H1 (cell line): ENCODE data around the gene ZNF669. TPM values are rescaled to one million over a fixed set of nuclear protein-coding genes. Genes with fewer than 3 reads are reported as not detected.
A peak's percentile ranks its signal among the peaks of the same experiment; 100 is the strongest.

Experiments used
- CTCF ChIA-PET: fragments of 300-600 bp; sonication (Branson Sonifier 250); formaldehyde crosslinking; loops from one replicate; lab custom pipeline; 2021; ENCODE audit not compliant: partially characterized antibody; lab: Charles Lee
- POLR2A ChIA-PET: fragments of 300-600 bp; sonication (Branson Sonifier 250); formaldehyde crosslinking; loops from one replicate; lab custom pipeline; 2021; ENCODE audit warnings: inconsistent platforms; ENCODE audit not compliant: partially characterized antibody; lab: Charles Lee
- DNase-seq, 2 experiments: peaks; one replicate each; pipeline versions ENCODE4 v3.0.0 to v3.0.0-alpha.2; 2010 to 2022; ENCODE audit warnings: low spot score in 2 of 2, low read depth in 1 of 2, mixed read lengths in 1 of 2
- FAIRE-seq: peaks from 2 replicates; lab custom pipeline; 2011; peaks lifted over from hg19 to GRCh38; lab: Jason Lieb, UNC
- H2AFZ ChIP-seq: 2 replicates; pipeline ENCODE4 v1.8.1; 2012; ENCODE audit warnings: low read length, inconsistent platforms
- H2AK5ac ChIP-seq: 2 replicates; pipeline ENCODE4 v1.6.1; 2013; ENCODE audit warnings: low read depth, low read length
- H2BK120ac ChIP-seq: replicated peaks from 2 replicates; pipeline ENCODE3; 2013; ENCODE audit warnings: low read depth, low read length, inconsistent platforms
- H2BK12ac ChIP-seq: 2 replicates; pipeline ENCODE4 v1.6.1; 2013; ENCODE audit warnings: low read depth, low read length
- H2BK15ac ChIP-seq: 2 replicates; pipeline ENCODE4 v1.6.1; 2013; ENCODE audit warnings: low read length
- H2BK20ac ChIP-seq: 2 replicates; pipeline ENCODE4 v1.6.1; 2013; ENCODE audit warnings: low read length
- H2BK5ac ChIP-seq: 2 replicates; pipeline ENCODE4 v1.6.1; 2013; ENCODE audit warnings: low read depth, low read length
- H3K14ac ChIP-seq: 2 replicates; pipeline ENCODE4 v1.6.1; 2013; ENCODE audit warnings: inconsistent platforms; ENCODE audit not compliant: insufficient read length
- H3K18ac ChIP-seq: 2 replicates; pipeline ENCODE4 v1.6.1; 2013; ENCODE audit warnings: low read length; ENCODE audit errors: extremely low read depth
- H3K23ac ChIP-seq: 2 replicates; pipeline ENCODE4 v1.6.1; 2013; ENCODE audit warnings: inconsistent platforms; ENCODE audit not compliant: insufficient read length
- H3K23me2 ChIP-seq: 2 replicates; pipeline ENCODE4 v1.6.1; 2013; ENCODE audit warnings: low read depth, low read length
- H3K27ac ChIP-seq: 2 replicates; pipeline ENCODE4 v1.6.1; 2011; ENCODE audit warnings: low read depth, low read length, inconsistent platforms
- H3K27me3 ChIP-seq, 4 experiments: replicated peaks in 1 of 4; 1 replicate in 1 of 4; 2 replicates in 3 of 4; pipeline versions ENCODE4 v1.6.1 to v1.8.1; 2011 to 2013; ENCODE audit warnings: low read length in 3 of 4, mild to moderate bottlenecking in 3 of 4, inconsistent platforms in 2 of 4, mixed read lengths in 2 of 4, moderate library complexity in 1 of 4; ENCODE audit not compliant: control insufficient read depth in 3 of 4, insufficient read depth in 3 of 4; ENCODE audit errors: extremely low read depth in 1 of 4
- H3K36me3 ChIP-seq, 4 experiments: 2 replicates each; pipeline versions ENCODE4 v1.6.1 to v1.8.1; 2011 to 2013; ENCODE audit warnings: mild to moderate bottlenecking in 4 of 4, low read length in 3 of 4, moderate library complexity in 2 of 4, control low read depth in 1 of 4, inconsistent platforms in 1 of 4; ENCODE audit not compliant: insufficient read depth in 4 of 4, control insufficient read depth in 2 of 4
- H3K4ac ChIP-seq: replicated peaks from 2 replicates; pipeline ENCODE3; 2013; ENCODE audit warnings: low read length, low read depth, mixed read lengths, inconsistent platforms; ENCODE audit not compliant: insufficient read length
- H3K4me1 ChIP-seq, 4 experiments: replicated peaks in 1 of 4; 1 replicate in 1 of 4; 2 replicates in 3 of 4; pipeline versions ENCODE4 v1.6.1 to v1.8.1; 2011 to 2013; ENCODE audit warnings: low read length in 3 of 4, inconsistent platforms in 2 of 4, mixed read lengths in 1 of 4; ENCODE audit not compliant: insufficient read depth in 4 of 4, control insufficient read depth in 3 of 4
- H3K4me2 ChIP-seq, 2 experiments: 2 replicates each; pipeline versions ENCODE4 v1.6.1 to v1.8.1; 2011 to 2013; ENCODE audit warnings: low read depth in 2 of 2, low read length in 2 of 2, control low read depth in 1 of 2, inconsistent platforms in 1 of 2, mild to moderate bottlenecking in 1 of 2; ENCODE audit not compliant: insufficient read depth in 1 of 2
- H3K4me3 ChIP-seq, 4 experiments: fragments of 200-600, 300-600 bp in 1 of 4; sonication (generic), shearing (Covaris generic), sonication (Bioruptor Twin) in 1 of 4; 2 replicates each; pipeline versions ENCODE4 v1.5.1 to v1.8.1; 2011 to 2016; ENCODE audit warnings: low read length in 4 of 4, low read depth in 3 of 4, control low read depth in 2 of 4, inconsistent platforms in 2 of 4, mild to moderate bottlenecking in 2 of 4, mixed read lengths in 1 of 4, moderate library complexity in 1 of 4; ENCODE audit not compliant: insufficient read depth in 2 of 4; ENCODE audit errors: extremely low read depth in 1 of 4
- H3K56ac ChIP-seq: replicated peaks from 2 replicates; pipeline ENCODE3; 2013; ENCODE audit warnings: low read depth, mild to moderate bottlenecking, mixed read lengths, low read length, inconsistent platforms; ENCODE audit not compliant: insufficient read length
- H3K79me1 ChIP-seq: 2 replicates; pipeline ENCODE4 v1.6.1; 2013; ENCODE audit warnings: low read depth, low read length, control low read depth
- H3K79me2 ChIP-seq, 2 experiments: 2 replicates each; pipeline versions ENCODE4 v1.6.1 to v1.8.1; 2012 to 2013; ENCODE audit warnings: low read length in 2 of 2, mild to moderate bottlenecking in 2 of 2, inconsistent platforms in 1 of 2; ENCODE audit not compliant: insufficient read depth in 2 of 2, control insufficient read depth in 1 of 2
- H3K9ac ChIP-seq, 4 experiments: replicated peaks in 1 of 4; 1 replicate in 1 of 4; 2 replicates in 3 of 4; pipeline versions ENCODE4 v1.6.1 to v1.8.1; 2011 to 2013; ENCODE audit warnings: low read depth in 3 of 4, low read length in 3 of 4, control low read depth in 2 of 4, mild to moderate bottlenecking in 2 of 4, moderate library complexity in 2 of 4, inconsistent platforms in 1 of 4; ENCODE audit errors: extremely low read depth in 1 of 4
- H3K9me3 ChIP-seq, 2 experiments: 2 replicates each; pipeline versions ENCODE4 v1.6.1 to v1.8.1; 2012 to 2013; ENCODE audit warnings: mild to moderate bottlenecking in 2 of 2, moderate library complexity in 2 of 2, control low read depth in 1 of 2, inconsistent platforms in 1 of 2, low read depth in 1 of 2, low read length in 1 of 2, mixed read lengths in 1 of 2; ENCODE audit not compliant: insufficient read depth in 2 of 2
- H4K20me1 ChIP-seq, 2 experiments: replicated peaks in 1 of 2; 2 replicates each; pipeline versions ENCODE3 to v1.8.1; 2011 to 2013; ENCODE audit warnings: inconsistent platforms in 2 of 2, low read length in 2 of 2, mild to moderate bottlenecking in 1 of 2; ENCODE audit not compliant: insufficient read depth in 2 of 2, control insufficient read depth in 1 of 2
- H4K5ac ChIP-seq: 2 replicates; pipeline ENCODE4 v1.6.1; 2013; ENCODE audit warnings: low read length, low read depth, mixed read lengths, inconsistent platforms; ENCODE audit not compliant: insufficient read length
- H4K8ac ChIP-seq: 2 replicates; pipeline ENCODE4 v1.8.0; 2013; ENCODE audit warnings: mild to moderate bottlenecking, moderate library complexity, low read length, inconsistent platforms; ENCODE audit not compliant: insufficient read depth; ENCODE audit errors: extremely low read depth
- H4K91ac ChIP-seq: replicated peaks from 2 replicates; pipeline ENCODE3; 2013; ENCODE audit warnings: low read length, mixed read lengths, inconsistent platforms; ENCODE audit not compliant: insufficient read length
- CBX5 ChIP-seq: fragments of 300-800, 300-1000 bp; sonication (generic); IDR thresholded peaks from 2 replicates; pipeline ENCODE4 v1.7.1; 2016; ENCODE audit warnings: antibody characterized with exemption, low read length, low read depth
- CBX8 ChIP-seq: fragments of 300-800, 300-1000 bp; sonication (generic); IDR thresholded peaks from 2 replicates; pipeline ENCODE4 v1.7.1; 2016; ENCODE audit warnings: low read depth, low read length, borderline replicate concordance
- CEBPB ChIP-seq: IDR thresholded peaks from 2 replicates; pipeline ENCODE4 v1.6.1; 2012; ENCODE audit warnings: low read depth, low read length
- GABPA ChIP-seq: IDR thresholded peaks from 2 replicates; pipeline ENCODE4 v1.6.1; 2011; ENCODE audit warnings: mild to moderate bottlenecking, low read length, moderate library complexity, borderline replicate concordance; ENCODE audit not compliant: insufficient read depth
- KDM1A ChIP-seq: fragments of 200-600, 300-600 bp; sonication (generic); IDR thresholded peaks from 2 replicates; pipeline ENCODE4 v1.7.1; 2016; ENCODE audit warnings: mild to moderate bottlenecking, low read length, borderline replicate concordance
- KDM5A ChIP-seq: fragments of 200-600 bp; IDR thresholded peaks from 2 replicates; pipeline ENCODE4 v1.7.1; 2012; ENCODE audit warnings: mild to moderate bottlenecking, low read length, inconsistent platforms, mixed read lengths
- MAFK ChIP-seq: IDR thresholded peaks from 2 replicates; pipeline ENCODE4 v1.6.1; 2012; ENCODE audit warnings: low read depth, mild to moderate bottlenecking, improper control_type of control experiment, low read length
- NANOG ChIP-seq: IDR thresholded peaks from 2 replicates; pipeline ENCODE4 v1.6.1; 2011; ENCODE audit warnings: low read length, low read depth, mild to moderate bottlenecking, inconsistent platforms; ENCODE audit not compliant: insufficient read depth, poor library complexity, severe bottlenecking
- POLR2A ChIP-seq, 2 experiments: IDR thresholded peaks; 1 replicate in 1 of 2; 2 replicates in 1 of 2; pipeline ENCODE4 v1.6.1; 2011; ENCODE audit warnings: low read depth in 2 of 2, low read length in 2 of 2, mild to moderate bottlenecking in 2 of 2; ENCODE audit errors: control extremely low read depth in 1 of 2
- SP1 ChIP-seq: IDR thresholded peaks from 2 replicates; pipeline ENCODE4 v1.6.1; 2011; ENCODE audit warnings: low read depth, low read length
- SP4 ChIP-seq: IDR thresholded peaks from 2 replicates; pipeline ENCODE4 v1.6.1; 2012; ENCODE audit warnings: low read length, inconsistent platforms
- TAF7 ChIP-seq: optimal IDR thresholded peaks from 2 replicates; pipeline ENCODE3; 2011; ENCODE audit warnings: low read depth, mild to moderate bottlenecking, inconsistent platforms, low read length, moderate library complexity, borderline replicate concordance
- TEAD4 ChIP-seq: IDR thresholded peaks from 2 replicates; pipeline ENCODE4 v1.6.1; 2012; ENCODE audit warnings: low read depth, low read length, inconsistent platforms, mixed read lengths
- USF2 ChIP-seq: IDR thresholded peaks from 2 replicates; pipeline ENCODE4 v1.6.1; 2011; ENCODE audit warnings: low read length, improper control_type of control experiment
- WGBS, 2 experiments: shearing (Covaris generic) in 1 of 2; methylation state at CpG; one replicate each; pipeline versions ENCODE4 v1.1.6 to v1.1.7; 2013 to 2015; ENCODE audit warnings: low lambda C conversion rate in 2 of 2, mixed read lengths in 2 of 2, inconsistent platforms in 1 of 2, low coverage in 1 of 2, missing lambda C conversion rate in 1 of 2; ENCODE audit not compliant: insufficient replicate concordance in 2 of 2, insufficient coverage in 1 of 2, insufficient read length in 1 of 2; ENCODE audit errors: extremely low coverage in 1 of 2, missing lambda C conversion rate in 1 of 2; 5-methylcytosine and 5-hydroxymethylcytosine counted together
- polyA plus RNA-seq, 7 experiments: library from polyadenylated mRNA; depleted of rRNA in 3 of 7; stranded (reverse) in 5 of 7; unstranded in 2 of 7; fragments of >200 nt in 5 of 7; fragments of 200-250 nt in 2 of 7; gene quantifications; 1 replicate in 5 of 7; 2 replicates in 1 of 7; 4 replicates in 1 of 7; pipeline versions ENCODE4 v1.2.1 to v1.2.3, GENCODE V29; 2011 to 2013; ENCODE audit warnings: missing spikeins in 2 of 7, mixed read lengths in 2 of 7
- total RNA-seq: library from RNA; stranded (reverse); fragmentation: NEBNext Ultra II Directional; extraction: Animal tissue kit (Norgen Biotek cat#: 25700); gene quantifications from 2 replicates; pipeline ENCODE4 v1.2.1, GENCODE V29; 2021

The ZNF669 gene
- total and polyA plus RNA-seq, 2 of the 8 experiments (the other 6 are each of a cell fraction or from before 2014, with no cell fraction given) = 4.8 to 20.3 TPM

GRCh38 chr1:247115141-247115510 lies 11.0 kb upstream of the ZNF669 start:
- DNase-seq = no peak
- POLR2A ChIA-PET = no interaction called here
- no peak for TF ChIP-seq CEBPB
- no peak for TF ChIP-seq SP4
- TF ChIP-seq USF2 = no peak
- TF ChIP-seq CBX8 = no peak
- TF ChIP-seq TEAD4 = no peak
- no peak for TF ChIP-seq NANOG
- no peak for TF ChIP-seq POLR2A (IDR thresholded peaks at IDR 0.05; ENCODE audit: control extremely low read depth in 1 of 2, low read depth in 2 of 2, low read length in 2 of 2)
- TF ChIP-seq KDM5A = no peak
- no peak for TF ChIP-seq MAFK
- no peak for TF ChIP-seq CBX5
- TF ChIP-seq SP1 = no peak
- no peak for TF ChIP-seq KDM1A
- no peak for TF ChIP-seq GABPA
- TF ChIP-seq TAF7 = no peak

More at GRCh38 chr1:247115141-247115510, 11.0 kb upstream of the ZNF669 start:
- Histone ChIP-seq H2AK5ac (no peak overlapping the region), H3K36me3 (no peaks in the 10 kb centered on the region), H2BK20ac (no peak overlapping the region), H3K4me3 (no peak overlapping the region), H3K14ac (no peak overlapping the region), H3K9ac (no peak overlapping the region), H3K56ac (no peak overlapping the region), H4K8ac (no peak overlapping the region), H3K4me2 (no peak overlapping the region), H2AFZ (no peak overlapping the region), H3K9me3 (no peaks in the 10 kb centered on the region), H3K4me1 (peaks cover 0 to 4% (median 1%) of the 10 kb centered on the region in 4 experiments; a peak in 4 of 7 replicates), H3K79me2 (no peaks in the 10 kb centered on the region), H3K23ac (no peak overlapping the region), H3K27me3 (peaks cover 2 to 28% (median 15%) of the 10 kb centered on the region in 4 experiments), H4K20me1 (peaks cover 0 to 3% of the 10 kb centered on the region in 2 experiments), H3K23me2 (peaks cover 16% of the 10 kb centered on the region; the same call in 1 of the 2 replicates), H2BK15ac (no peak overlapping the region), H2BK120ac (no peak overlapping the region), H3K18ac (no peak overlapping the region), H4K5ac (no peak overlapping the region), H3K4ac (no peak overlapping the region), H3K27ac (no peak overlapping the region), H3K79me1 (no peaks in the 10 kb centered on the region), H2BK5ac (no peak overlapping the region), H2BK12ac (peak overlapping the region; percentile 33; the same call in 1 of the 2 replicates), H4K91ac (no peak overlapping the region)
- no peak for FAIRE-seq
- CTCF ChIA-PET = interaction anchor here (0.6 kb wide), 1 partner anchor 1198 kb away, joined by 5 read pairs; no protein-coding TSS in a partner anchor
- WGBS, 2 experiments = 71% methylated on average over 7 of the region's 7 CpGs; no CpG with 5 or more reads in 1 of the 2 experiments
